GM12865 (cell line): ENCODE results near the gene CYS1.

Source experiments
- DNase-seq: peaks from one replicate; pipeline ENCODE4 v3.0.0; 2010; ENCODE audit warnings: low read depth
- H3K4me3 ChIP-seq: 2 replicates; pipeline ENCODE4 v1.5.1; 2011; ENCODE audit warnings: mild to moderate bottlenecking, low read depth, low read length, control low read depth
- CTCF ChIP-seq: IDR thresholded peaks from 2 replicates; pipeline ENCODE4 v1.5.1; 2011; ENCODE audit warnings: low read length, control low read depth, low read depth, inconsistent platforms; ENCODE audit not compliant: insufficient read depth; ENCODE audit errors: missing control alignments

The CYS1 gene

GRCh38 chr2:10073706-10074105, 6.5 kb downstream of the CYS1 start:
- no peak for DNase-seq
- no peak overlapping the region for H3K4me3 ChIP-seq
- TF ChIP-seq CTCF: no peak

DNA sequence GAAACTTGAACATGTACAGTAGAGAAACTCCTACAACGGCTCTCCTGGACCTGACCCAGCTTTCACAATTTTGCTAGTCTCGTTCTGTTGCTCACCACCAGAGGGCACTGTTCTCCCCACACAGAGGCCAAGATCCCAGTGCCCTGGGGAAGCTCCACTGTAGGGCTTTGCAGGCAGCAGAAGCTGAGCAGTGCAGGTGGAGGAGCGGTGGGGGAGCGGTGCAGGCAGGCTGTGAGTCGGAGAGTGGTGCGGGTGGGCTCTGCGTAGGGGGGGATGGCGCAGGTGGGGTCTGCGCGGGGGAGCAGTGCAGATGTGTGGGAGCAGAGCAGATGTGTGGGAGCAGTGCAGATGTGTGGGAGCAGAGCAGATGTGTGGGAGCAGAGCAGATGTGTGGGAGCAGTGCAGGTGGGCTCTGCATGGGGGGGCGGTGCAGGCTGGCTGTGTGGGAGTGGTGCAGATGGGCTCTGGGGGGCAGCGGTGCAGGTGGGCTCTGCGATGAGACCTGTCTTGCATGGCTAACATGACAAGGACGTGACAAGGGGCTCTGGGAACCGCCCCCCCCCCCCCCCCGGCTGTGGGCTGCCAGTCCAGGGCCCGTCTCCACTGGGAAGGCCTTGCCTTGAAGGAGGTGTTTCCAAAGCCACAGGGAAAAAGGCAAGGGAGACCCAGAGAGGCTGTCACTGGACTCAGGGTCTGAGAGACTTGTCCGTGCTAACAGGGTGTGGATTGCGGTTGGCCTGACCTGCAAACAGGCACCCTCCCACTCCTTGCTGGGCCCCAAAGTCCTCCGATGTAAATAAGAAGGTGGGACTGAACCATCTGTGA, 7.3 kb downstream of the CYS1 start:
- no peak overlapping the region for H3K4me3 ChIP-seq
- peak; percentile 88 for TF ChIP-seq CTCF
- peak; percentile 89 for DNase-seq

DNA sequence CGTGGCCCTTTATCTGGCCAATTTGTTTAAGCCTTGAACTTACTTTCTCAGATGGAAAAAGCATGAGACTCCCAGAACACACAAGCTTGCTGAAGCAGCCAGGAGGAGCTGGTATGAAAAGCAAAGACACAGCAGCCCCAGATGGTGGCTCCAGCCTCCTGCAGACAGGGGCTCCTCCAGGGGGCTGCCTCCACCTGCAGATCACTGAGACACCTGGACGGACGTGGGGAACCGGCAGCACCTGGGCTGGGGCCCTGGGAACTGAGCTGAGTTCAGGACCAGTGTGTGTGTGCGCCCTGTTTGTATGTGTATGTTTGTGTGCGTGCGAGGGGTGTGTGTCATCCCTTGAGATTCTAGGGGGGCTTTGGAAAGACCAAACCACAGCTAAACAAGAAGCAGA, 8.6 kb downstream of the CYS1 start:
- no peak for DNase-seq
- no peak for TF ChIP-seq CTCF
- no peak overlapping the region for H3K4me3 ChIP-seq

- DNase-seq: no peak
- H3K4me3 ChIP-seq: no peak overlapping the region
- TF ChIP-seq CTCF: no peak
These were observed 9.0 kb downstream of the CYS1 start for GRCh38 chr2:10071176-10071575.

DNA sequence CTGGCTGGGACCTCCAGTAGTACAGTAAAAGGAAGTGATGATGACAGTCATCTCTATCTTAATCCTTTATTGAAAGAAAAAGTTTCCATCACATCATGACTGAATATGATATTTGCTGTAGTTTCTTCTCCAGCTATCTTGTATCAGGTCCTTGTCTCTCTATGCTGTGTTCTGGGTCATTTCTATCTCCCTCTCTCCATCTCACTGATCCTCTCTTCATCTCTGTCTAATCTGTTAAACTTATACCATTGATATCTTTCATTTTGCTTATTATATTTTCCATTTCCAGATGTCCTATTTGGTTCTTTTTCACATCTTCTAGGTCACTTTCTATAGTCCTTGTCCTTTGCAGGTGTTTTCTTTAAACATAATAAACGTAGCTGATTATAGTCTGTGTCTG, 12.3 kb downstream of the CYS1 start:
- no peak for TF ChIP-seq CTCF
- H3K4me3 ChIP-seq: no peak overlapping the region
- no peak for DNase-seq

- TF ChIP-seq CTCF: no peak
- no peak overlapping the region for H3K4me3 ChIP-seq
- DNase-seq: no peak
These were observed 12.9 kb downstream of the CYS1 start for GRCh38 chr2:10067330-10067729.

- DNase-seq: no peak
- no peak for TF ChIP-seq CTCF
- H3K4me3 ChIP-seq: no peak overlapping the region
These were observed 14.5 kb downstream of the CYS1 start for GRCh38 chr2:10065773-10066055.
